SK-N-SH treated with all-trans-retinoic acid at 6 μM for 48 hours (cell line): ENCODE results near the gene STK38L.

ENCODE experiments used
- ATAC-seq: fragments of 200-7000 bp; cut with Tn5 transposase; 3 replicates; pipeline ENCODE4 v1.9.1; 2020; ENCODE audit warnings: mild to moderate bottlenecking, moderate library complexity
- ARNTL ChIP-seq: fragments of 450-650 bp; formaldehyde crosslinking; IDR thresholded peaks from 2 replicates; pipeline ENCODE4 v1.5.0; 2020; ENCODE audit warnings: low read depth, mild to moderate bottlenecking, moderate library complexity, borderline replicate concordance
- CSDC2 ChIP-seq: fragments of 250-450 bp; sonication (Bioruptor Pico); IDR thresholded peaks from 2 replicates; pipeline ENCODE4 v1.5.0; 2020; ENCODE audit warnings: mild to moderate bottlenecking, moderate library complexity
- ISL1 ChIP-seq: fragments of 250-450 bp; sonication (Bioruptor Pico); IDR thresholded peaks from 2 replicates; pipeline ENCODE4 v2.1.2; 2022; ENCODE audit warnings: mild to moderate bottlenecking, moderate library complexity
- OSR1 ChIP-seq: fragments of 250-450 bp; sonication (Bioruptor Pico); IDR thresholded peaks from 2 replicates; pipeline ENCODE4 v1.8.0; 2022; ENCODE audit warnings: moderate library complexity, mild to moderate bottlenecking, inconsistent platforms
- PPARA ChIP-seq: fragments of 250-450 bp; sonication (Bioruptor Pico); IDR thresholded peaks from 2 replicates; pipeline ENCODE4 v1.5.0; 2020; ENCODE audit warnings: mild to moderate bottlenecking, borderline replicate concordance
- RARB ChIP-seq: fragments of 250-450 bp; sonication (Bioruptor Pico); IDR thresholded peaks from 2 replicates; pipeline ENCODE4 v1.8.0; 2021; ENCODE audit warnings: mild to moderate bottlenecking, moderate library complexity
- SNAI2 ChIP-seq: fragments of 250-450 bp; sonication (Bioruptor Pico); IDR thresholded peaks from 2 replicates; pipeline ENCODE4 v1.5.0; 2020; ENCODE audit warnings: mild to moderate bottlenecking, moderate library complexity
- TCF4 ChIP-seq: fragments of 250-450 bp; sonication (Bioruptor Pico); IDR thresholded peaks from 2 replicates; pipeline ENCODE4 v1.8.0; 2021; ENCODE audit warnings: mild to moderate bottlenecking, moderate library complexity, borderline replicate concordance
- TOX ChIP-seq: fragments of 250-450 bp; sonication (Bioruptor Pico); IDR thresholded peaks from 2 replicates; pipeline ENCODE4 v1.8.0; 2021; ENCODE audit warnings: mild to moderate bottlenecking, moderate library complexity, borderline replicate concordance
- TSHZ2 ChIP-seq: fragments of 250-450 bp; sonication (Bioruptor Pico); IDR thresholded peaks from 2 replicates; pipeline ENCODE4 v1.5.0; 2020; ENCODE audit warnings: mild to moderate bottlenecking, moderate library complexity
- ZC3H10 ChIP-seq: fragments of 250-450 bp; sonication (Bioruptor Pico); IDR thresholded peaks from 2 replicates; pipeline ENCODE4 v1.5.1; 2021; ENCODE audit warnings: mild to moderate bottlenecking, moderate library complexity
- ZFP3 ChIP-seq: fragments of 250-450 bp; sonication (Bioruptor Pico); IDR thresholded peaks from 2 replicates; pipeline ENCODE4 v1.5.0; 2020; ENCODE audit warnings: mild to moderate bottlenecking, moderate library complexity
- ZFP30 ChIP-seq: fragments of 450-650 bp; formaldehyde crosslinking; IDR thresholded peaks from 2 replicates; pipeline ENCODE4 v1.5.0; 2022; ENCODE audit warnings: mild to moderate bottlenecking, moderate library complexity
- ZNF565 ChIP-seq: fragments of 450-650 bp; formaldehyde crosslinking; conservative IDR thresholded peaks from 2 replicates; pipeline ENCODE4 v1.5.0; 2020; ENCODE audit warnings: low read depth, mild to moderate bottlenecking, moderate library complexity
- ZNF70 ChIP-seq: fragments of 450-650 bp; formaldehyde crosslinking; IDR thresholded peaks from 2 replicates; pipeline ENCODE4 v1.5.0; 2020; ENCODE audit warnings: mild to moderate bottlenecking, moderate library complexity
- ZNF8 ChIP-seq: fragments of 450-650 bp; formaldehyde crosslinking; IDR thresholded peaks from 2 replicates; pipeline ENCODE4 v1.5.0; 2020; ENCODE audit warnings: mild to moderate bottlenecking, moderate library complexity
- TF ChIP-seq, protein P1 (sequence below): fragments of 250-450 bp; sonication (Bioruptor Pico); IDR thresholded peaks from 2 replicates; pipeline ENCODE4 v1.8.0; 2020; ENCODE audit warnings: mild to moderate bottlenecking, moderate library complexity, borderline replicate concordance
- TF ChIP-seq, protein P2 (sequence below): fragments of 250-450 bp; sonication (Bioruptor Pico); IDR thresholded peaks from 2 replicates; pipeline ENCODE4 v1.5.1; 2021; ENCODE audit warnings: mild to moderate bottlenecking, moderate library complexity
- TF ChIP-seq, protein P3 (sequence below): fragments of 250-450 bp; sonication (Bioruptor Pico); IDR thresholded peaks from 2 replicates; pipeline ENCODE4 v1.8.0; 2021; ENCODE audit warnings: low read depth, mild to moderate bottlenecking, moderate library complexity, borderline replicate concordance
- TF ChIP-seq, protein P4 (sequence below): fragments of 250-450 bp; sonication (Bioruptor Pico); IDR thresholded peaks from 2 replicates; pipeline ENCODE4 v1.5.1; 2020; ENCODE audit warnings: low read depth, mild to moderate bottlenecking, moderate library complexity

Gene STK38L

GRCh38 chr12:27243804-27244688, at the start of gene STK38L:
TSS of gene STK38L (plus strand) at chr12:27244286. CDS start at chr12:27297721, 53,435 bp downstream.
- ATAC-seq = peak; percentile 98
- TF ChIP-seq, protein P1, sequence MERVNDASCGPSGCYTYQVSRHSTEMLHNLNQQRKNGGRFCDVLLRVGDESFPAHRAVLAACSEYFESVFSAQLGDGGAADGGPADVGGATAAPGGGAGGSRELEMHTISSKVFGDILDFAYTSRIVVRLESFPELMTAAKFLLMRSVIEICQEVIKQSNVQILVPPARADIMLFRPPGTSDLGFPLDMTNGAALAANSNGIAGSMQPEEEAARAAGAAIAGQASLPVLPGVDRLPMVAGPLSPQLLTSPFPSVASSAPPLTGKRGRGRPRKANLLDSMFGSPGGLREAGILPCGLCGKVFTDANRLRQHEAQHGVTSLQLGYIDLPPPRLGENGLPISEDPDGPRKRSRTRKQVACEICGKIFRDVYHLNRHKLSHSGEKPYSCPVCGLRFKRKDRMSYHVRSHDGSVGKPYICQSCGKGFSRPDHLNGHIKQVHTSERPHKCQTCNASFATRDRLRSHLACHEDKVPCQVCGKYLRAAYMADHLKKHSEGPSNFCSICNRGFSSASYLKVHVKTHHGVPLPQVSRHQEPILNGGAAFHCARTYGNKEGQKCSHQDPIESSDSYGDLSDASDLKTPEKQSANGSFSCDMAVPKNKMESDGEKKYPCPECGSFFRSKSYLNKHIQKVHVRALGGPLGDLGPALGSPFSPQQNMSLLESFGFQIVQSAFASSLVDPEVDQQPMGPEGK (CRISPR knock-in tag) = no peak
- TF ChIP-seq RARB (CRISPR knock-in tag) = no peak
- TF ChIP-seq TOX (CRISPR knock-in tag) = no peak

- TF ChIP-seq TOX (CRISPR knock-in tag) = no peak
- no peak for TF ChIP-seq ZFP30 (CRISPR knock-in tag)
- TF ChIP-seq ZC3H10 (CRISPR knock-in tag) = no peak
- no peak for TF ChIP-seq RARB (CRISPR knock-in tag)
- TF ChIP-seq, protein P2, sequence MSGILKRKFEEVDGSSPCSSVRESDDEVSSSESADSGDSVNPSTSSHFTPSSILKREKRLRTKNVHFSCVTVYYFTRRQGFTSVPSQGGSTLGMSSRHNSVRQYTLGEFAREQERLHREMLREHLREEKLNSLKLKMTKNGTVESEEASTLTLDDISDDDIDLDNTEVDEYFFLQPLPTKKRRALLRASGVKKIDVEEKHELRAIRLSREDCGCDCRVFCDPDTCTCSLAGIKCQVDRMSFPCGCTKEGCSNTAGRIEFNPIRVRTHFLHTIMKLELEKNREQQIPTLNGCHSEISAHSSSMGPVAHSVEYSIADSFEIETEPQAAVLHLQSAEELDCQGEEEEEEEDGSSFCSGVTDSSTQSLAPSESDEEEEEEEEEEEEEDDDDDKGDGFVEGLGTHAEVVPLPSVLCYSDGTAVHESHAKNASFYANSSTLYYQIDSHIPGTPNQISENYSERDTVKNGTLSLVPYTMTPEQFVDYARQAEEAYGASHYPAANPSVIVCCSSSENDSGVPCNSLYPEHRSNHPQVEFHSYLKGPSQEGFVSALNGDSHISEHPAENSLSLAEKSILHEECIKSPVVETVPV = no peak
- no peak for ATAC-seq
These were observed 49.4 kb upstream of the STK38L start for GRCh38 chr12:27194644-27195043.

DNA sequence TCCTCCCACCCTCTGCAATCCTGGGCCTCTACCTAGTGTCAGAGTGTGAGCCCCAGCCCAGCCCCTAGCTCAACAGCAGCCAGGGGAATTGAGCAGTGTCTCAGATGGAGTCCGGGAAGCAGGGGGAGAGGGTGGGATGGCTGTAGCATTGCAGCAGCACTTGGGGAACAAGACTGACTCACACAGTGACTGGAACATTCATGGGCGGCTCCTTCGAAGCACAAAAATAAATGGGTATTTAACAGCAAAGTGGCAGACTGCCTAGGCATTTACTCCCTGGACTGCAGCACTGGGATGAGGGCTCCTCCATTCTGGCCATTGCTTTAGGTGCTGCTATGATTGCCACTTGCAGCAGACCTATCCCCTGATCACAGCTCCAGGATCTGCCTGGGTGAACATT, 46.0 kb upstream of the STK38L start:
- ATAC-seq = peak; percentile 22; the same call in 2 of the 3 replicates
- TF ChIP-seq ZNF70 (CRISPR knock-in tag) (no peak), ZNF8 (CRISPR knock-in tag) (no peak), ZC3H10 (CRISPR knock-in tag) (no peak), ISL1 (CRISPR knock-in tag) (no peak), ZNF565 (no peak), PPARA (CRISPR knock-in tag) (no peak), TSHZ2 (CRISPR knock-in tag) (no peak), ARNTL (CRISPR knock-in tag) (no peak), ZFP3 (CRISPR knock-in tag) (no peak), ZFP30 (CRISPR knock-in tag) (no peak), TCF4 (CRISPR knock-in tag) (no peak), SNAI2 (CRISPR knock-in tag) (no peak), CSDC2 (CRISPR knock-in tag) (no peak), OSR1 (no peak)
- TF ChIP-seq, protein P3, sequence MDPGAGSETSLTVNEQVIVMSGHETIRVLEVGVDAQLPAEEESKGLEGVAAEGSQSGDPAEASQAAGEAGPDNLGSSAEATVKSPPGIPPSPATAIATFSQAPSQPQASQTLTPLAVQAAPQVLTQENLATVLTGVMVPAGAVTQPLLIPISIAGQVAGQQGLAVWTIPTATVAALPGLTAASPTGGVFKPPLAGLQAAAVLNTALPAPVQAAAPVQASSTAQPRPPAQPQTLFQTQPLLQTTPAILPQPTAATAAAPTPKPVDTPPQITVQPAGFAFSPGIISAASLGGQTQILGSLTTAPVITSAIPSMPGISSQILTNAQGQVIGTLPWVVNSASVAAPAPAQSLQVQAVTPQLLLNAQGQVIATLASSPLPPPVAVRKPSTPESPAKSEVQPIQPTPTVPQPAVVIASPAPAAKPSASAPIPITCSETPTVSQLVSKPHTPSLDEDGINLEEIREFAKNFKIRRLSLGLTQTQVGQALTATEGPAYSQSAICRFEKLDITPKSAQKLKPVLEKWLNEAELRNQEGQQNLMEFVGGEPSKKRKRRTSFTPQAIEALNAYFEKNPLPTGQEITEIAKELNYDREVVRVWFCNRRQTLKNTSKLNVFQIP (CRISPR knock-in tag) = no peak
- TF ChIP-seq, protein P4, sequence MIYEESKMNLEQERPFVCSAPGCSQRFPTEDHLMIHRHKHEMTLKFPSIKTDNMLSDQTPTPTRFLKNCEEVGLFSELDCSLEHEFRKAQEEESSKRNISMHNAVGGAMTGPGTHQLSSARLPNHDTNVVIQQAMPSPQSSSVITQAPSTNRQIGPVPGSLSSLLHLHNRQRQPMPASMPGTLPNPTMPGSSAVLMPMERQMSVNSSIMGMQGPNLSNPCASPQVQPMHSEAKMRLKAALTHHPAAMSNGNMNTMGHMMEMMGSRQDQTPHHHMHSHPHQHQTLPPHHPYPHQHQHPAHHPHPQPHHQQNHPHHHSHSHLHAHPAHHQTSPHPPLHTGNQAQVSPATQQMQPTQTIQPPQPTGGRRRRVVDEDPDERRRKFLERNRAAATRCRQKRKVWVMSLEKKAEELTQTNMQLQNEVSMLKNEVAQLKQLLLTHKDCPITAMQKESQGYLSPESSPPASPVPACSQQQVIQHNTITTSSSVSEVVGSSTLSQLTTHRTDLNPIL (CRISPR knock-in tag) = no peak
- TF ChIP-seq, all 23 proteins: peak for 0
